ENCODE data around the gene BACH1. TPM values are rescaled to one million over a fixed set of nuclear protein-coding genes. Genes with fewer than 3 reads are reported as not detected.

Gene BACH1
- total RNA-seq, 1 experiment from 2014 or later, result 48.7 TPM

DNA sequence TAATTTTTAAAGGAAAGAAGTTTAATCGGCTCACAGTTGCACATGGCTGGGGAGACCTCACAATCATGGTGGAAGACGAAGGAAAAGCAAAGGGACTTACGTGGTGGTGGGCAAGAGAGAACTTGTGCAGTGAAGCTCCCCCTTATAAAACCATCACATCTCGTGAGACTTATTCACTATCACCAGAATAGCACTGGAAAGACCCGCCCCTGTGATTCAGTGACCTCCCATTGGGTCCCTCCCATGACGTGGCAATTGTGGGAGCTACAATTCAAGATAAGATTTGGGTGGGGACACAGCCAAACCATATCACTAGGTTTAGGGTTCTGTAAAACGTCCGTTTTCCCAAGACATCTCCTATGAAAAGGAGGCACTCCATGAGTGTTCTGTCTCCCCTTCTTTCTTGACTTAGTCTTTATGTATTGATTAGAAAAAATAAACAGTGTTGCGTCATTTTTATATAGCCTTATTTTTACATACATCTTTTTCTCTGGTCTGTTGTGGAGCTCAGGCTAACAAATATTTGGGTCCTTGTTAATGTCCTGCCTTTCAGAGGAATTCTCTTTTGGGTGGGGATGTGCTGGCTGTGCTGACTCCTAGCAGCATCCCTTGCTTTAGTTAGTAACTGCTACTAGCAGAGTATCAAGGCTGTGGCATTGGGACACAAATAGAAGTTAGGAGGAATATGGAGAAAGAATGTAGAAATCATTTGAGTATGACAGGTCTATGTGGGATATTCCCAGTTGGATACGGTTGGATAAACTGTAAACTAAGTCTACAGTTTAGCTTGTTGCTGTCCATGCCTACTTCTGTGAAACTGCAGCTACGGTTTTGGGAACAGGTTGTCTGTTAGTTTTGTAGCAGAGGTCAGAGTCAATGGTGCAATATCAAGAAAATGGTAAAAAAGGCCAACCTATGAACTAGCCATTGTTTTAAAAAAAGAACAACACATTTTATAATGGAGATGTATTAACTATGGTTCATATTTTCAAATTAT, 23.5 kb downstream of the BACH1 start:
- POLR2A ChIA-PET, result no interaction called here
- CTCF ChIA-PET, result no interaction called here
- DNase-seq (ENCODE audit: low spot score) (no peak), ATAC-seq (no peak)
- Mint-ChIP-seq H3K9me3 (peaks cover 3% of the 10 kb centered on the region), H3K27ac (no peak overlapping the region), H3K27me3 (ENCODE audit: low read depth) (no peaks in the 10 kb centered on the region), H3K36me3 (peaks cover 32% of the 10 kb centered on the region), H3K4me1 (peaks cover 12% of the 10 kb centered on the region), H3K4me3 (no peak overlapping the region)
- TF ChIP-seq, protein P1, sequence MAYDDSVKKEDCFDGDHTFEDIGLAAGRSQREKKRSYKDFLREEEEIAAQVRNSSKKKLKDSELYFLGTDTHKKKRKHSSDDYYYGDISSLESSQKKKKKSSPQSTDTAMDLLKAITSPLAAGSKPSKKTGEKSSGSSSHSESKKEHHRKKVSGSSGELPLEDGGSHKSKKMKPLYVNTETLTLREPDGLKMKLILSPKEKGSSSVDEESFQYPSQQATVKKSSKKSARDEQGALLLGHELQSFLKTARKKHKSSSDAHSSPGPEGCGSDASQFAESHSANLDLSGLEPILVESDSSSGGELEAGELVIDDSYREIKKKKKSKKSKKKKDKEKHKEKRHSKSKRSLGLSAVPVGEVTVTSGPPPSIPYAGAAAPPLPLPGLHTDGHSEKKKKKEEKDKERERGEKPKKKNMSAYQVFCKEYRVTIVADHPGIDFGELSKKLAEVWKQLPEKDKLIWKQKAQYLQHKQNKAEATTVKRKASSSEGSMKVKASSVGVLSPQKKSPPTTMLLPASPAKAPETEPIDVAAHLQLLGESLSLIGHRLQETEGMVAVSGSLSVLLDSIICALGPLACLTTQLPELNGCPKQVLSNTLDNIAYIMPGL (CRISPR knock-in tag; IDR thresholded peaks at IDR 0.05), result no peak
- TF ChIP-seq, protein P2, sequence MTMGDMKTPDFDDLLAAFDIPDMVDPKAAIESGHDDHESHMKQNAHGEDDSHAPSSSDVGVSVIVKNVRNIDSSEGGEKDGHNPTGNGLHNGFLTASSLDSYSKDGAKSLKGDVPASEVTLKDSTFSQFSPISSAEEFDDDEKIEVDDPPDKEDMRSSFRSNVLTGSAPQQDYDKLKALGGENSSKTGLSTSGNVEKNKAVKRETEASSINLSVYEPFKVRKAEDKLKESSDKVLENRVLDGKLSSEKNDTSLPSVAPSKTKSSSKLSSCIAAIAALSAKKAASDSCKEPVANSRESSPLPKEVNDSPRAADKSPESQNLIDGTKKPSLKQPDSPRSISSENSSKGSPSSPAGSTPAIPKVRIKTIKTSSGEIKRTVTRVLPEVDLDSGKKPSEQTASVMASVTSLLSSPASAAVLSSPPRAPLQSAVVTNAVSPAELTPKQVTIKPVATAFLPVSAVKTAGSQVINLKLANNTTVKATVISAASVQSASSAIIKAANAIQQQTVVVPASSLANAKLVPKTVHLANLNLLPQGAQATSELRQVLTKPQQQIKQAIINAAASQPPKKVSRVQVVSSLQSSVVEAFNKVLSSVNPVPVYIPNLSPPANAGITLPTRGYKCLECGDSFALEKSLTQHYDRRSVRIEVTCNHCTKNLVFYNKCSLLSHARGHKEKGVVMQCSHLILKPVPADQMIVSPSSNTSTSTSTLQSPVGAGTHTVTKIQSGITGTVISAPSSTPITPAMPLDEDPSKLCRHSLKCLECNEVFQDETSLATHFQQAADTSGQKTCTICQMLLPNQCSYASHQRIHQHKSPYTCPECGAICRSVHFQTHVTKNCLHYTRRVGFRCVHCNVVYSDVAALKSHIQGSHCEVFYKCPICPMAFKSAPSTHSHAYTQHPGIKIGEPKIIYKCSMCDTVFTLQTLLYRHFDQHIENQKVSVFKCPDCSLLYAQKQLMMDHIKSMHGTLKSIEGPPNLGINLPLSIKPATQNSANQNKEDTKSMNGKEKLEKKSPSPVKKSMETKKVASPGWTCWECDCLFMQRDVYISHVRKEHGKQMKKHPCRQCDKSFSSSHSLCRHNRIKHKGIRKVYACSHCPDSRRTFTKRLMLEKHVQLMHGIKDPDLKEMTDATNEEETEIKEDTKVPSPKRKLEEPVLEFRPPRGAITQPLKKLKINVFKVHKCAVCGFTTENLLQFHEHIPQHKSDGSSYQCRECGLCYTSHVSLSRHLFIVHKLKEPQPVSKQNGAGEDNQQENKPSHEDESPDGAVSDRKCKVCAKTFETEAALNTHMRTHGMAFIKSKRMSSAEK (CRISPR knock-in tag; IDR thresholded peaks at IDR 0.05; ENCODE audit: borderline replicate concordance), result no peak
- TF ChIP-seq, protein P3, sequence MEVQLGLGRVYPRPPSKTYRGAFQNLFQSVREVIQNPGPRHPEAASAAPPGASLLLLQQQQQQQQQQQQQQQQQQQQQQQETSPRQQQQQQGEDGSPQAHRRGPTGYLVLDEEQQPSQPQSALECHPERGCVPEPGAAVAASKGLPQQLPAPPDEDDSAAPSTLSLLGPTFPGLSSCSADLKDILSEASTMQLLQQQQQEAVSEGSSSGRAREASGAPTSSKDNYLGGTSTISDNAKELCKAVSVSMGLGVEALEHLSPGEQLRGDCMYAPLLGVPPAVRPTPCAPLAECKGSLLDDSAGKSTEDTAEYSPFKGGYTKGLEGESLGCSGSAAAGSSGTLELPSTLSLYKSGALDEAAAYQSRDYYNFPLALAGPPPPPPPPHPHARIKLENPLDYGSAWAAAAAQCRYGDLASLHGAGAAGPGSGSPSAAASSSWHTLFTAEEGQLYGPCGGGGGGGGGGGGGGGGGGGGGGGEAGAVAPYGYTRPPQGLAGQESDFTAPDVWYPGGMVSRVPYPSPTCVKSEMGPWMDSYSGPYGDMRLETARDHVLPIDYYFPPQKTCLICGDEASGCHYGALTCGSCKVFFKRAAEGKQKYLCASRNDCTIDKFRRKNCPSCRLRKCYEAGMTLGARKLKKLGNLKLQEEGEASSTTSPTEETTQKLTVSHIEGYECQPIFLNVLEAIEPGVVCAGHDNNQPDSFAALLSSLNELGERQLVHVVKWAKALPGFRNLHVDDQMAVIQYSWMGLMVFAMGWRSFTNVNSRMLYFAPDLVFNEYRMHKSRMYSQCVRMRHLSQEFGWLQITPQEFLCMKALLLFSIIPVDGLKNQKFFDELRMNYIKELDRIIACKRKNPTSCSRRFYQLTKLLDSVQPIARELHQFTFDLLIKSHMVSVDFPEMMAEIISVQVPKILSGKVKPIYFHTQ (CRISPR knock-in tag; IDR thresholded peaks at IDR 0.05), result no peak
- TF ChIP-seq PREB (CRISPR knock-in tag; IDR thresholded peaks at IDR 0.05; ENCODE audit: borderline replicate concordance) (no peak), USF1 (CRISPR knock-in tag; IDR thresholded peaks at IDR 0.05) (no peak)
- TF ChIP-seq, protein P4, sequence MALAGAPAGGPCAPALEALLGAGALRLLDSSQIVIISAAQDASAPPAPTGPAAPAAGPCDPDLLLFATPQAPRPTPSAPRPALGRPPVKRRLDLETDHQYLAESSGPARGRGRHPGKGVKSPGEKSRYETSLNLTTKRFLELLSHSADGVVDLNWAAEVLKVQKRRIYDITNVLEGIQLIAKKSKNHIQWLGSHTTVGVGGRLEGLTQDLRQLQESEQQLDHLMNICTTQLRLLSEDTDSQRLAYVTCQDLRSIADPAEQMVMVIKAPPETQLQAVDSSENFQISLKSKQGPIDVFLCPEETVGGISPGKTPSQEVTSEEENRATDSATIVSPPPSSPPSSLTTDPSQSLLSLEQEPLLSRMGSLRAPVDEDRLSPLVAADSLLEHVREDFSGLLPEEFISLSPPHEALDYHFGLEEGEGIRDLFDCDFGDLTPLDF (CRISPR knock-in tag; IDR thresholded peaks at IDR 0.05), result no peak

DNA sequence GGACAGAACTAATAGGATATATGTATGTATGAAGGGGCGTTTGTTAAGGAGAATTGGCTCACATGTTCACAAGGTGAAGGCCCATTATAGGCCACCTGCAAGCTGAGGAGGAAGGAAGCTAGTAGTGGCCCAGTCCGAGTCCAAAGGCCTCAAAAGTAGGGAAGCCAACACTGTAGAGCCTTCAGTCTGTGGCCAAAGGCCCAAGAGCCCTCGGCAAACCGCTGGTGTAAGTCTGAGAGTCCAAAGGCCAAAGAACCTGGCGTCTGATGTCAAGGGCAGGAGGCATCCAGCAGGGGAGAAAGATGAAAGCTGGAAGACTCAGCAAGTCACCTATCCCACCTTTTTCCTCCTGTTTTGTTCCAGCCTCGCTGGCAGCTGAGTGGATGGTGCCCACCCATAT, 24.5 kb downstream of the BACH1 start:
- ChIA-PET CTCF (no interaction called here), POLR2A (no interaction called here)
- no peak for ATAC-seq
- H3K36me3 Mint-ChIP-seq, result peaks cover 34% of the 10 kb centered on the region
- peaks cover 3% of the 10 kb centered on the region for H3K9me3 Mint-ChIP-seq
- H3K27me3 Mint-ChIP-seq (ENCODE audit: low read depth), result no peaks in the 10 kb centered on the region
- peaks cover 10% of the 10 kb centered on the region for H3K4me1 Mint-ChIP-seq
- DNase-seq (ENCODE audit: low spot score), result no peak
- no peak overlapping the region for H3K4me3 Mint-ChIP-seq
- H3K27ac Mint-ChIP-seq, result no peak overlapping the region
- TF ChIP-seq NR1H2 (CRISPR knock-in tag; IDR thresholded peaks at IDR 0.05) (no peak), ZNF317 (CRISPR knock-in tag; IDR thresholded peaks at IDR 0.05; ENCODE audit: borderline replicate concordance, low read depth) (no peak), RORB (CRISPR knock-in tag; IDR thresholded peaks at IDR 0.05) (no peak), SP1 (CRISPR knock-in tag; conservative IDR thresholded peaks at IDR 0.05) (no peak), ATF6 (CRISPR knock-in tag; IDR thresholded peaks at IDR 0.05) (no peak), CBFB (CRISPR knock-in tag; IDR thresholded peaks at IDR 0.05; ENCODE audit: low read depth) (no peak), OVOL2 (CRISPR knock-in tag; IDR thresholded peaks at IDR 0.05; ENCODE audit: borderline replicate concordance) (no peak), FOXK1 (CRISPR knock-in tag; IDR thresholded peaks at IDR 0.05) (no peak)
- TF ChIP-seq, protein P5, sequence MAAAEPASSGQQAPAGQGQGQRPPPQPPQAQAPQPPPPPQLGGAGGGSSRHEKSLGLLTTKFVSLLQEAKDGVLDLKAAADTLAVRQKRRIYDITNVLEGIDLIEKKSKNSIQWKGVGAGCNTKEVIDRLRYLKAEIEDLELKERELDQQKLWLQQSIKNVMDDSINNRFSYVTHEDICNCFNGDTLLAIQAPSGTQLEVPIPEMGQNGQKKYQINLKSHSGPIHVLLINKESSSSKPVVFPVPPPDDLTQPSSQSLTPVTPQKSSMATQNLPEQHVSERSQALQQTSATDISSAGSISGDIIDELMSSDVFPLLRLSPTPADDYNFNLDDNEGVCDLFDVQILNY (CRISPR knock-in tag; IDR thresholded peaks at IDR 0.05), result no peak

Data from WTC11 (cell line).